Transverse colon (tissue), 4 donors: ENCODE measurements around the gene IBA57.

Experiments used
- CTCF ChIP-seq, 5 experiments: fragments of 200-600 bp in 3 of 5; fragments of 450-650 bp in 2 of 5; sonication (generic) in 3 of 5; IDR thresholded peaks; 1 replicate in 2 of 5; 2 replicates in 3 of 5; pipeline ENCODE4 v1.5.1; 2016 to 2017; ENCODE audit warnings: antibody characterized with exemption in 5 of 5, inconsistent platforms in 3 of 5, mild to moderate bottlenecking in 2 of 5, moderate library complexity in 1 of 5
- EP300 ChIP-seq: sonication (generic); formaldehyde crosslinking; IDR thresholded peaks from one replicate; pipeline ENCODE4 v1.6.1; 2017; ENCODE audit warnings: antibody characterized with exemption, low read depth
- POLR2A ChIP-seq: fragments of 450-650 bp; IDR thresholded peaks from one replicate; pipeline ENCODE4 v1.6.1; 2016; ENCODE audit warnings: antibody characterized with exemption, mild to moderate bottlenecking, moderate library complexity
- POLR2AphosphoS5 ChIP-seq, 3 donors: sonication (generic); formaldehyde crosslinking; IDR thresholded peaks; one replicate each; pipeline ENCODE4 v1.6.1; 2016; ENCODE audit warnings: antibody characterized with exemption in 3 of 3

- no peak for TF ChIP-seq CTCF (IDR thresholded peaks at IDR 0.05)
- no peak for TF ChIP-seq EP300
- TF ChIP-seq POLR2AphosphoS5 (IDR thresholded peaks at IDR 0.05) = no peak
- TF ChIP-seq POLR2A = no peak
Measured at GRCh38 chr1:228185641-228185965, 20.0 kb downstream of the IBA57 start.
